ENCODE measurements around the gene IQCN.

Gene IQCN

DNA sequence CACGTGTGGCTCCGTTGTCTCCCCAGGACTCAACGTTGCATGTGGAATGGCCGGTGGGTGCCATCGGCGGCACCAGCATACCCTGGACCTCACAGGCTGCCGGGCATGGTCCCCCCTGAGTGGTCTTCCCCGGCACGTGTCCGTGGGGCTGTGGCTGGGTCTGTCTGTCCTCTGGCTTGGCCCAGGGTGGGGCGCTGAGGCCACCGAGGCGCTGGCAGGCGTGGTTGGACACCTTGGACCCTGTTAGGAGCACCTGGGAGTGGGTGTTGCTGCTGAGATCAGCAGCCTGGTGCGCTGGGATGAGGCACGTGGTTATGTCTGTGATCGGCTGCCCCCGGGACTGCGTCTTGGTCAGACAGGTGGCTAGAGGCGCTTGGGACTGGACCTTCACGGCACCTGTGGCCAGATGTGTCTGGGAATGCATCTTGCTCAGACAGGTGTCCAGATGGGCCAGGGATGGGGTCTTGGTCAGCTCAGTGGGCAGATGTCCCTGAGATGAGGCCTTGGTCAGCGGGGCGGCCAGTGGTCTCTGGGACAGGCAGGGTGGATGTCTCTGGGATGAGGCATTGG, 9.2 kb downstream of the IQCN start:
- DNase-seq (ENCODE audit: low read depth), result no peak

- no peak for DNase-seq (ENCODE audit: low read depth)
Measured at GRCh38 chr19:18264137-18264854, 10.0 kb downstream of the IQCN start.

- DNase-seq (ENCODE audit: low read depth), result no peak
Measured at GRCh38 chr19:18263324-18264136, 10.7 kb downstream of the IQCN start.

- no peak for DNase-seq (ENCODE audit: low read depth)
Measured at GRCh38 chr19:18262917-18263316, 11.3 kb downstream of the IQCN start.

DNA sequence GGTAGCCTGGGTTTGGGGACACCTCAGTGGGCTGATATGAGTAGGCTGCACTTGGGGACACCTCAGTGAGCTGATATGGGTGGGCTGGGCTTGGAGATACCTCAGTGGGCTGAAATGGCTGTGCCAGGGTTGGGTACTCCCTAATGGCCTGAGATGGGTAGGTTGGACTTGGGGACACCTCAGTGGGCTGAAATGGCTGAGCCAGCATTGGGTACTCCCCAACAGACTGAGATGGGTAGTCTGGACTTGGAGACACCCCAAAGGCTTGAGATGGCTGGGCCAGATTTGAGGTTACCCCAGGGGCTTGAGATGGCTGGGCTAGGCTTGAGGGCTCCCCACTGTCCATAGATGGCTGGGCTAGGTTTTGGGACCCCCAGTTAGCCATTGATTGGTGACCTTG, 12.1 kb downstream of the IQCN start:
- no peak for DNase-seq (ENCODE audit: low read depth)

DNA sequence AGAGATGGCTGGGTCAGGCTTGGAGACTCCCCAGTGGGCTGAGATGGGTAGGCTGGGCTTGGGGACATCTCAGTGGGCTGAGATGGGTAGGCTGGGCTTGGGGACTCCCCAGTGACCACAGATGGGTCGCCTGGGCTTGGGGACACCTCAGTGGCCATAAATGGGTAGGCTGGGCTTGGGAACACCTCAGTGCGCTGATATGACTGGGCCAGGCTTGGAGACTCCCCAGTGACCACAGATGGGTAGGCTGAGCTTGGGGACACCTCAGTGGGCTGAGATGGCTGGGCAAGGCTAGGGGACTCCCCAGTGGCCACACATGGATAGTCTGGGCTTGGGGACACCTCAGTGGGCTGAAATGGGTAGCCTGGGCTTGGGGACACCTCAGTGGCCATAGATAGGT, 12.8 kb downstream of the IQCN start:
- no peak for DNase-seq (ENCODE audit: low read depth)

GRCh38 chr19:18259893-18260292, 14.4 kb downstream of the IQCN start:
- DNase-seq (ENCODE audit: low read depth), result no peak

DNA sequence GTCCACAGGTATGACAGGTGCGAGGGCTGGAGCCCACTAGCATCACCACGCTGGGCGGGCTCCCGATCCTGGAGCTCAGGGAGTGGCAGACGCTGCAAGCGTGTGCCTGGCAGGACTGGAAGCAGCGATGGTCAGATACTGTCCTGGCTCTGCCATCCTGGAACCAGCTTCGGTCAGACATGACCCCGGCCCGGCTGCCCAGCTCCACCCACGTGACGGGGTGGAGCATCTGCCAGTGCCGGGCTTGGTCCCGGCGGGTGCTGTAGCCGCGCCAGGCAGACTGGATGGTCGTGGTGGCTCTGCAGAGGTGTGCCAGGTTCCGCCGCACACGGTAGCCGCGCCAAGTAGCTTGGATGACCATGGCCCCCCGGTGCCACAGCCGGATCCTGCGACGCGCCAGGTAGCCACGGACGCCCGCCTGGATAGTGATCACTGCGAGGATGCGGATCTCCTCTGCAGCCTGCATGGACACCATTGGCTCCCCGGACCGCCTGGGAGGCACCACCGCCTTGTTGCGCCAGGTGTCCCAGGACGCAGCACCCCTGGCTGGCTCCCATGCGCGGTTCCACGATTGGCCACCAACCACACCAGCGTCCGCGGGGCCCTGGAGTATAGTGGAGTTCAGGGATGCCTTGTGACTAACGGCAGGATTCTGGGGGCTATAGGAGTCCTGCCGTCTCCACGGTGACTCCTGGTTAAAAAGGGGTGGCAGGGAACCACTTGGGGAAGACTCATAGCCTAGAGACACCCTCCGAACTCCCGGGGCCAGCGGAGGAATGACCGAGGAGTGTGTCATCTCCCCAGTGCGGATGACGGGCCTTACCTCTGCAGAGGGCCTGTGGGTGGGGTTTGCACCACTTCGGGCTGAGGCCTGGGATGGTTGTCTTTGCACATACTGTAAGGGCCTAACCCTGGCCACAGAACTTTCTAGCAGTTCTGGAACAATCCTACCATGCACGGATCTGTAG, 16.5 kb downstream of the IQCN start:
- DNase-seq (ENCODE audit: low read depth), result no peak

DNA sequence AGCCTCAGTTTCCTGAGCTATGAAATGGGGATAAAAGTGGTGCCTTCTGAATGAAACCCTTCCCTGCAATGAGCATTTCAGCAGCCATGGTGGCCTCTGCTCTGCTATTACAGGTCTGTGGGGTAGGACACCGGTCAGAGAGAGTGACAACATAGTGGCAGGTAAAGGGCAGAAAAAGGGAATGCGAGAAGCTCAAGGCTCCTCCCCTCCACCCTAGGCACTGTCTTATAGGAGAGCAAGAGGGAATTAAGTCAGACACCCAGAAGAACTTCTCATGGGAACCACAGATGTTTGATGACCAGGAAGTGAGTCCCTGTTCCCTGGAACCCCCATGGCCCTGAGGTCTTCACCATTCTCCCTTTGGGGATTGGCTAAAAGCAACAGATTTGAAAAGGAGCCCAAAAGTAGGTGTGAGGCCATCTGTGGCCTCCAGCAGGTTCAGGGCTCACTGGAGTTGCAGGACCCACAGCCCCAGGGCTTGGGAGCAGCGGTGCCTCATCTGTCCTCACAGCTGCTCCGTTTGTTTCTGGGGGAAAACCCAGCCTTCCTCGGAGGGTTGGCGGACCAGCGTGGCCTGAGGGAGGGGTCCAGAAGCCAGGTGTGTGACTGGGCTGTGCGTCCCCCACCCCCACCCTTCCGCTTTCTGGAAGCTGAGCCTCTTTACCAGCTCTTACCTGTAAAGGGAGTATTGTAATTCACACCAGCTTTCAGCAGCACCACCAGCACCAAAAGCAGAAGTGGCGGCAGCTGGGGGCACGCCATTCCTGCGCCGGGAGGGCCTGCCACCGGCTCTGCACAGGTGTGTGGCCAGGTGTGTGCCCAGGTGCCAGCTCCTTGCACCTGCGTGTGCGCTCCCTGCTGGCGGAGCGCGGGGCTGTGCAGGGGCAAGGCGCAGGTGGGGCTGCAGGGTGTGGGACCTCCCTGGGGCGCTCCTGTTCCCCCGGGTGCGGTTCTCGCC, 19.4 kb downstream of the IQCN start:
- DNase-seq (ENCODE audit: low read depth), result no peak

- DNase-seq (ENCODE audit: low read depth), result no peak
Measured at GRCh38 chr19:18253716-18254115, 20.5 kb downstream of the IQCN start.

DNA sequence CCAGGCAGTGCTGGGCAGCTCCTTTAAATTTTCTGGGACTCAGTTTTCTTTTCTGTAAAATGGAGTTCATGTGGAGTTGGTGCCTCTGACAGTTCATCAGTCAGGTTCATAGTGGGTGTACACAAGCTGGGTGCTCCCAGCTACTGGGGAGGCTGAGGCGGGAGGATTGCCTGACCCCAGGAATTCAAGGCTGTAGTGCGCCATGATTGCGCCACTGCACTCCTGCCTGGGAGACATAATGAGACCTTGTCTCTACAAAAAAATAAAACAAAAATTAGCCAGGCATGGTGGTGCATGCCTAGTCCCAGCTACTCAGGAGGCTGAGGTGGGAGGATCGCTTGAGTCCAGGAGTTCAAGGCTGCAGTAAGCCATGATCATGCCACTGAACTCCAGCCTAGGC, 21.1 kb downstream of the IQCN start:
- no peak for DNase-seq (ENCODE audit: low read depth)

DNA sequence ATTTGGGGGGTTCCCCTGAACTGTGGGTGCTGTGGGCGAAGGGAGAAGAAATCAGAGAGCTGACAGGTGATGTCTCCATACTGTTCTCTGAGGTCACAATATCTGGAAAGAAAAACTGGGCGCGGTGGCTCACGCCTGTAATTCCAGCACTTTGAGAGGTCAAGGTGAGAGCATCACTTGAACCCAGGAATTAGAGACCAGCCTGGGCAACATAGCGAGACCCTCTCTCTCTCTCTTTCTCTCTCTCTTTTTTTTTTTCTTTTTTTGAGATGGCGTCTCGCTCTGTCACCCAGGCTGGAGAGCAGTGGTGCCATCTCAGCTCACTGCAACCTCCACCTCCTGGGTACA, 21.9 kb downstream of the IQCN start:
- no peak for DNase-seq (ENCODE audit: low read depth)

DNA sequence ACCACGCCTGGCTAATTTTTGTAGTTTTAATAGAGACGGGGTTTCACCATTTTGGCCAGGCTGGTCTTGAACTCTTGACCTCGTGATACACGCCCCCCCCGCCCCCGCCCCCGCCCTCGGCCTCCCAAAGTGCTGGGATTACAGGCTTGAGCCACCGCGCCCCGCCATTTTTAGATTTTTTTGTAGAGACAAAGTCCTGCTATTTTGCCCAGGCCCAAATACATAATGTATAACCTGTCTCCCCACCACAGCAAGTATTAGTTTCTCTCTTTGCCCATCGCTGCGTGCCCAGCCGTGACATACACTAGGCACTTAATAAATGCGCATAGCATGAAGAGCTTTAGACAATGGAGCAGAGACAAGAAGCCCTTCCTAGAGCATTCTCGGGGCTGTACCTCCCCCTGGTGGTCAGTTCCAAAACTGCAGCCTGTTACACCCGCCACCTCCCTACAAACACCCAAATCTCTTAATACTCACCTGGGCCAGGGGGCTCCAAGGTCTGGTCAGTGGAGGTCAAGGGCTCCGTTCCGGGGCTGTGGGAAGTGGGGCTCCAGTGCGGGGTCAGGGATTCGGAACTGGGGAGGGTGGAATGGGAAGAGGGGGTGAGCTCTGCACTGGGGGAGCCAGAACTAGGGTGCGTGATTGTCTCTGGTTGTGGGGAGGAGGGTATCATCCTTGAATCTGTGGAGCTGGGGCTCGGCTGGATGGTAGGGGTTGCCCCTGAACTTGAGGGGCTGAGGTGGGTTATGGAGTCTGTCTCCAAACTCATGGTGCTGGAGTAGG, 22.5 kb downstream of the IQCN start:
- DNase-seq (ENCODE audit: low read depth), result peak; percentile 43

DNA sequence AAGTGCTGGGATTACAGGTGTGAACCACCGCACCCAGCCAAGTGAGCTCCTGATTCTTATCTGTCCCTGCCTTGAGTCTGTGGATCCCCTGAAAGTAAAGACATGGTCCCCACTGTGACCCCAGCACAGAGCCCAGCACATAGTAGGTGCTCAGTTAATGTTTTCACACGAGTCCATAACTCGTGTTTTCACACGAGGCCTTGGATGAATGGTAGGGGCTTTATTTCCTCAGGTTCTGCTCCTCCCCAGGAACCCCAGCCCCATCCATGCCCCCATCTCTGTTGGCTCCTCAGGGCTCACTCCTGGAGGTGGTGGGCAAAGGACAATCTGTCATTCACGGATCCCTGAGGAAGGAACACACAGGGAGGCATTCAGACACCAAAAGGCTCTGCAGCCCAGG, 24.4 kb downstream of the IQCN start:
- DNase-seq (ENCODE audit: low read depth), result no peak

- DNase-seq (ENCODE audit: low read depth), result no peak
Measured at GRCh38 chr19:18245297-18245696, 29.0 kb downstream of the IQCN start.

DNA sequence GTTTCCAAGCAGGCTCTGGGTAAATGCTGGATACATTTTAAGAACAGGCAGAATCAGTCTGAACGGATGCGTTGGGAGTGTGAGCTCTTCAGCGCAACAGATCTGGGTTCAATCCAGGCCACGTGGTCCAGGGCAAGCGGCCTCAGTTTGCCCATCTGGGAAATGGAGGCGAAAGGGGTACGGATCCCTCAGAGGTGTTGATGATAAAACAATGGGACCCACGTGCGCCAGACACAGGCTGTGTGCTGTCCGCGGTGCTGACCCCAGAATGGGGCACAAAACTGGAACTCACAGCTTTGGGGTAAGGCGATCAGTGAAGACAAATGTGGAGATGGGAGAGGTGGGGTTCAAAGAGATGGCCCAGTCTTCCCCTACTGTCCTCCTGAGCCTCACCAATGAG, 34.9 kb downstream of the IQCN start:
- no peak for DNase-seq (ENCODE audit: low read depth)

DNA sequence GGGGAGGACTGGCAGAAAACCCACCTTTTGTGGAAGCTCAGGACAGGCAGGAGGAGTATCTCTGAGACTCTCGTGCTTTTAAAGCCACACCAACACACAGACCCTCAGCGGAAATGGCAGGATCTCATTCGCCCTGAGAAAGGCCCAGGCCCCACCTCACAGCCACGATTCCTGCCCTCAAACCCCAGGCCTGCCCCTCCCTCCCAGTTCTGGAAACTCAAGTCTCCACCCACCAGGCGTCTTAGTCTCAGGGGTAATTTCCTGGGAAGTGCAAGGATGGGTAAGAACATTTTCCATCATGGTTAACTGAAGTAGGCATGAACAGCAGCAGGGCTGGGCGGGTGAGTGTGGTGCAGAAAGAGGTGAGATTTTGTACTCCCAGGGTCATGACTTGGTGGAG, 40.1 kb downstream of the IQCN start:
- DNase-seq (ENCODE audit: low read depth), result no peak

DNA sequence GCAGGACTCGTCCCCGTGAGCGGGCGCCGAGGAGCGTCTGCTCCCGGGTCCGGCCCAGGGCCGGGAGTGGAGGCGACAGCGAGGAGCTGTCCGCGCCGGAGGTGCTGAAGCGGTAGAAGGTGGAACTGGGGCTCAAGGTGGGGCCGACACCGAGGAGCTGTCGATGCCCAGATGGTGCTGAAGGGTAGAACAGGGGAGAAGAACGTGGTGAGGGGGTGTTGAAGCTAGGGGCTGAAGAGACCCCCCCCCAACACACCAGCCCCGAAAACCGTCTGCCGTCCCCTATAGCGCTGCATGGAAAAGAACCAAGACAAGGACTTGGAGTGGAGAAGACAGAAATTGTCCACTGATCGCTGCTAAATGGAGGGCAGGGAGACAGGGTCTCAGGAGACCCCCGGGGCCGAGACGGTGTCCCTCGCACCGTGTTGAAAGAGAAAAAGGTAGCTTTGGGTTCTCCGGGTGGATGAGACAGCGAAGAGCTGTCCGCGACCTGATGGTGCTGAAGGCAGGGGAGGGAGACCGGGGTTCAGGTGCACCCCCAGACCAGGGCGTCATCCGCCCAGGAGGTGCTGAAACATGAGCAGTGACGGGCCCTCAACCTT, 40.9 kb downstream of the IQCN start:
- DNase-seq (ENCODE audit: low read depth), result no peak

GRCh38 chr19:18232540-18233223, 41.6 kb downstream of the IQCN start:
- DNase-seq (ENCODE audit: low read depth), result no peak

Measured in T-helper 22 cell (primary cell).